Stimulated activated naive CD8-positive, alpha-beta T cell treated with anti-CD3 and anti-CD28 coated beads, Interleukin-15, Interleukin-2, amounts not matched to agents 100 U/mL and 50 U/mL, for 24 hours (primary cell): Measurements from ENCODE around the gene USP48.

ENCODE experiments used
- ATAC-seq: fragments of 150-1000 bp; cut with Tn5 transposase; one replicate; pipeline ENCODE4 v1.10.0; 2021
- DNase-seq: peaks from one replicate; pipeline ENCODE4 v3.0.0; 2021

The USP48 gene

GRCh38 chr1:21652937-21653743 lies 129.8 kb downstream of the USP48 start:
- no peak for ATAC-seq
- no peak for DNase-seq

DNA sequence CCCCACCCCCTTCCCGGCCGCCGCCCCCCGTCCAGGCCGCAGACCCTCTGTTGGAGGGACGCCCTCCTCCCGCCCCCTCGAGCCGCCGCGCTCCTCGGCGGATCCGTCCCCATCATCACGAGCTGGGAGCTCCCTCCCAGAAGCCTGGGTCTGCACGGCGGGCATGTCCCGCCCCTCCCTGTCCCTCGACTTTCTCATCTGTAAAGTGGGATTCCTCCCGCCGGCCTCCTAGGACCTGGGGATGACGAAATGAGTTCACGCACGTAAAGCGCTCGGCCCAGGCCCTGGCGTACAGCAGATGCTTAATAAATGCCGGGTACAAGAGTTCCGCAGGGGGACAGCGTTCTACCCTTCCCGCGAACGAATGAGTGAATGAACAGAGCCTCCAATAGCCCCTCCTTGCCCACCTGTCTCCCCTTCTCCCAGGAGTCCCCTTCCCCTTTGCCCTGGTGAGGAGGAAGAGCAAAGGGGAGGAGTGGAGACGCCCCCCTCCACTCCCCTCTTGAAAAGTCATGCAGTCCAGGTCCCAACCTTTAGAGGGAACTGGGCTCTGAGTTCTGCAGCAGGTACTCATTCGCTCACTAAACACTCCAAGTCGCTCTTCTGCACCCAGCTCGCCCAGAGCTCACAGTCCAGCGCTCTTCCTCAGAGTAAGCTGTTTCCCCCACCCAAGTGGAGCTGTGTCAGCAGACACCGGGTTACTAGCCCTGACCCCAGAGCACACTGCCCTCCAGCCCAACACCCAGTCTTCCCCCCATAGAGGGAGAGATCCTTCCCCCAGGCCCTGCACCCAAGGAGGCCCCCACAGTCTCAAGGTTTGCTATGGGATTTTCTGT lies 130.6 kb downstream of the USP48 start:
- ATAC-seq (no peak), DNase-seq (no peak)

GRCh38 chr1:21651214-21652042 lies 131.5 kb downstream of the USP48 start:
- ATAC-seq (peak; percentile 20), DNase-seq (peak; percentile 43)

DNA sequence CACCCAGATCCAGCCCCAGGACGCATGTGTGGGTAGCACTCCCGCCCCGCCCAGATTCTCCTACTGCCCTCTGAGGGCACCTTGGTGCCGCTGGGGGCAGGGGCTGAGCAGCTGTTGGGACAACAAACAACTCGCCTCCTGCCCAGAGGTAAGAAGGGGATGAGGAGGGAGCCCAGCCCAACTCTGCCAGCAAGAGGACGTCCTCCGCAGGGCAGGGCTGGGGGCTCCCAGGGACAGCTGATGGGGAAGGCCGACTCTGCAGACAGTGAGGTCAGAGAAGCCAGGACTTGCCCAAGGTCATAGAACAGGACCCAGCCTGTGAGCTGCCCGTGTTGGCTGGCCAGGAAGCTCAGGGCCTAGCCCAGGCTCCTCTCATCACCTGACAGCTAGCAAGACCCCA lies 132.5 kb downstream of the USP48 start:
- ATAC-seq: no peak

GRCh38 chr1:21649315-21649714 lies 133.6 kb downstream of the USP48 start:
- ATAC-seq: no peak

More for the DNA sequence above, 132.5 kb downstream of the USP48 start:
- DNase-seq: no peak

GRCh38 chr1:21648791-21649190 lies 134.2 kb downstream of the USP48 start:
- DNase-seq (no peak), ATAC-seq (no peak)

More at GRCh38 chr1:21649315-21649714, 133.6 kb downstream of the USP48 start:
- DNase-seq: no peak

GRCh38 chr1:21648352-21648730 lies 134.6 kb downstream of the USP48 start:
- no peak for ATAC-seq
- no peak for DNase-seq

DNA sequence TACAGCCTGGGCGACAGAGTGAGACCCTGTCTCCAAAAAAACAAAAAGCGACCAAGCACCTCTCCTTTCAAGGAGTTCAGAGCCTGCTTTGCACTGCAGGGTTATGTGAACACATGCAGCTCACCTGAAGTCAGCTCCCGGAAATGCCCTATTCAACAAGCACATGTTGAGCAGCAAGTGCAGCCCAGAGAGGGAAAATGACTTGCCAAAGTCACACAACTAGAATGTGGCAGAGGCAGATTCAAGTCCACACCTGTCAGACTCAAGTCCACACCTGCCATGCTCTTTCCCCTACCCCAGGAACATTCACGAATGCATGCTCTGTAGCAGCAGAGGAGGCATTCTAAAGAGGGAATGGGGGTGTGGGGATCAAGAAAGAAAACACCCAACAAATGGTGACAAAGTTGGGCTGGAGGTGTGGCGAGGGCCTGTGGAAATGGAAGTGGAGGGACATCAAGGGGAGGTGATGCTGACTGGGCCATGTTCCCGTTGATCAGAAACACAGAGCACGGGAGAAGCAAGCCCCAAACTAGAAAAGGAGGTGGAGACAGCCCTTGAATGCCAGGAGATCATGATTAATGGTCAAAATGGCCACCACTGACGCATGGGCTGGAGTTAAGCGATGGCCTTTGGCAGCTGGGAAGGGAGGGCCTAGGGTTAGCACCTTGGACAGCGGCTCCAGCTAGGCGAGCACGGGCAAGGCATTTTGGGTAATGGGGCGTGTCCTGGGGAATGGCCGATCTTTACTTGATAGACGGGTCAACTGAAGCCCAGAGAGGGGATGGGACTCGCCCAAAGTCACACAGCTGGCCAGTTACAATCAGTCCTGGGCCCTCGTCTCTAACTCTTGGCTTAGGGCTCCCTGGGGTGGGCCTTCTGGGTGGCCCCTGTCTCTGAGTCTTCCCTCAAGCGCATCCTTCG lies 135.3 kb downstream of the USP48 start:
- ATAC-seq: no peak
- DNase-seq: peak; percentile 67

- ATAC-seq (no peak), DNase-seq (no peak)
These were observed 137.4 kb downstream of the USP48 start for GRCh38 chr1:21645550-21645949.

GRCh38 chr1:21644906-21645305 lies 138.0 kb downstream of the USP48 start:
- ATAC-seq (no peak), DNase-seq (no peak)

DNA sequence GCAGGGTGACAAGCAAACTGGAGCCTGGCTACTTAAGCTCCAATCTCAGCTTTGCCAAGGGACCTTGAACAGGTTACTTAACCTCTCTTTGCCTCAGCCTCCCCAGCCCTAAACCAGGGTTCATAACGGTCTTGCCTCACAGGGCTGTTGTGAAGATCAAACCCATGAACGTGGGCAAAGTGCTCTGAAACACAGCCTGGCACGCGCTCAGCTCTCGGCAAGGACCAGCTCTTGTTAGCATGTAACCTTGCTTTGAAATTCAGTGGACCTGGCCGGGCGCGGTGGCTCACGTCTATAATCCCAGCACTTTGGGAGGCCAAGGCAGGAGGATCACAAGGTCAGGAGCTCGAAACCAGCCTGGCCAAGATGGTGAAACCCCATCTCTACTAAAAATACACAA lies 138.6 kb downstream of the USP48 start:
- no peak for ATAC-seq

DNA sequence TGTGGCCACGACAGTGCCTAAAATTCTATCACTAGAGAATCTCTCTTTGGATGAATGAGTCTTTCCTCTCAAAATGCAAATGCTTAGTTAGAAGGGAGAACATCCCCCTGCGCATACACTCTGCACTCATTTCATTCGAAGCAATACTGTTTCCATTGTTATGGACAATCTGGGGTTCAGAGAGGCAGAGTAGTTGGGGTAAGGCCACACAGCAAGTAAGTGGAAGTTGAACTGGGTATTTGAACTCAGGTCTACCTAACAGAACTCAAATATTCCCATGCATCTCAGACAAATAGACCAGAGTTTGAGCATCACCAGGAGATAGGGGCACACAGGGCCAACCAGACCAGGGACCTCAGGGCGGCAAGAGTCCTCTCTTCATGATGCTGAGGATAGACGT lies 139.3 kb downstream of the USP48 start:
- ATAC-seq (no peak), DNase-seq (no peak)

More for the DNA sequence above, 138.6 kb downstream of the USP48 start:
- no peak for DNase-seq

GRCh38 chr1:21641967-21642739 lies 140.8 kb downstream of the USP48 start:
- DNase-seq (no peak), ATAC-seq (no peak)

DNA sequence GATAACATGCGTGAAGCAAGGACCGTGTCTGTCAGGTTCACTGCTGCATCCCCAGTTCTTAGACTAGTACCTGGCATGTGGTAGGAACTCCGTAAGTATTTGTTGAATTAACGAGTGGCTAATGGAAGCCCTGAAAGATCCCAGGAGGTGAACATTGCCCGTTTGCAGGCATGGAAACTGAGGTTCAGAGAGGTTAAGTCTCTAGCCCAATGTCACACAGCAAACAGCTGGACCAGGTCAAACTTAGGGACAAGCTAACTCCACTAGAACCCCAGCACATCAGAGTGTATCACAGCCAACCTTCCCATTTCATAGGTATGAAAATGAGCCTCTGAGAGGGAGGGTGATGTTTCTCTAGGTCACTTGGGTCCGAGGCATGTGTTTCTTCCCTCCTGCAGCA lies 141.4 kb downstream of the USP48 start:
- ATAC-seq: no peak

GRCh38 chr1:21641076-21641475 lies 141.9 kb downstream of the USP48 start:
- no peak for DNase-seq
- no peak for ATAC-seq

More for the DNA sequence above, 141.4 kb downstream of the USP48 start:
- no peak for DNase-seq

- DNase-seq (no peak), ATAC-seq (no peak)
These were observed 142.3 kb downstream of the USP48 start for GRCh38 chr1:21640653-21641052.

DNA sequence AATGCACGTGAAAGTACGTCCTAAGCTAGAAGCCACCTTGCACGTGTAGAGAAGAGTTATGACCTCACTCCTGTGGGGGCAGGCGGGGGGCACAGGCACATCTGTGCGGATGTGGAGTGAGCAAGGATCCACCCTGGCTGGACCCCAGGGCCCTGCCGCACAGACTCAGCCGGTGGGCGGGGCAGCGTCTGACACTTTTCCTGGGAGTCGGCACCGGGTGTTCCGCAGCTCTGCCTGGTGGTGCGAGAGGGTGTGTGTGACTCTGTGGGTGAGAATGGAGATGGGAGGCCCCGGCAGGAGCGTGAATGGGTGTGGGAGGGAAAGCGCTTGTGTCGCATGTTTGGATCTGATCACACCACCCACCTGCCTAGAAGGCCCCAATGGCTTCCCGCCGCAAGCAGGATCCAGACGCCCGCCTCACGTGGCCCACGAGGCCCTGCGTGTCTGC lies 143.3 kb downstream of the USP48 start:
- DNase-seq: no peak
- ATAC-seq: no peak

GRCh38 chr1:21638531-21639341 lies 144.2 kb downstream of the USP48 start:
- DNase-seq (peak; percentile 28), ATAC-seq (peak; percentile 77)

- no peak for DNase-seq
- no peak for ATAC-seq
These were observed 145.4 kb downstream of the USP48 start for GRCh38 chr1:21637514-21637913.
